Limb (tissue), 2 donors: Measurements from ENCODE around the gene DAD1.

Source experiments
- DNase-seq, 2 donors: peaks; one replicate each; pipeline ENCODE4 v3.0.0-alpha.2; 2016; ENCODE audit errors: extremely low spot score in 2 of 2

DAD1 gene

GRCh38 chr14:22519877-22520685 is 68.9 kb downstream of the DAD1 start:
- DNase-seq = no peak

DNA sequence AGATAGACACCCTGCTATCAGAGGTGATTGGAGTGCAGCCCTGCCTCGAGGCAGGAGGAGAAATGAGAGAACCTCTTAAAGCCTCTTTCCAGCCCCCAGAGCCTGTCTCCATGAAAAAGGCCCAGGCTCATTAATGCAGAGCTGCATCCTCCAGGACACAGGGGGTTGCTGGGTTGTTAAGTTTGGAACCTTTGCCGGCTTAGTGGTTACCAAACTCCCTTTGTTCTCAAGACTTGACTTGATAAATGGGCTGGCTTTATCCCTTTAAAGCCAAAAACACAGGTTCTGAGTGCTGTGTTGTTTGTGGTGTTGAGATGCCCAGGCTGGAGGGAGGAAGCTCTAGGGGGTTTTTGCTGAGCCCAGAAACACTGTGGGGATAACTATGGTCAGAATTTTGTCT is 71.0 kb downstream of the DAD1 start:
- no peak for DNase-seq

DNA sequence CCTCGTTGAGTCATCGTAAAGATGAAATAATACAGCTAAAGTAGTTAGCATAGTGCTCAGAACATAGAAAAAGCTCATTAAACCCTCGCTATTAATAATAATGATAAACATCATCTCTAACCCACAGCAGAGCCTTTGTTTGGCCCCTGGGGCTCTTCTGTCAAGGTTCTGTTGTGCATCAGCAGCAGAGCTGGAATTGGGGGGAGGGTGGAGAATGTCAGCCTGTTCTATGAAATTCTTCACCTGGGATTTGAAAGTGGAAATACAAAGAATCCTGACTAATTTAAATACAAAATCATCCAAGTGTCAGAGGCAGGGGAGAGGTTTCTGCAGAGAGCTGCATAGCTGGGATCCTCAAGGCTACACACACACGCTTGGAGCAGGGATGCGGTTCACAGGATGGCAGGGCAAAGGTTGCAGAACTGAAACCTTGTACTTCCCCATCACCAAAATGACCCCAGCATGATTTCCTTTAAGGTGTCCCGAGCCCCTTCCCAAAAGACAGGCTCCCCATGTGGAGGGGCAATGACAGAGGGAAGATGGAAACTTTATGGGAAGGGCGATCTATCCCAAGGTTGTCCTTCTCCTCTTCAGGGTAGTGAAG is 71.8 kb downstream of the DAD1 start:
- DNase-seq = no peak

GRCh38 chr14:22515929-22516328 is 73.1 kb downstream of the DAD1 start:
- DNase-seq = no peak
